GM12872 (cell line): ENCODE results near the gene MARVELD2.

Experiments used
- TF ChIP-seq, protein P1 (sequence below): IDR thresholded peaks from 3 replicates; pipeline ENCODE4 v1.5.1; 2011; ENCODE audit warnings: low read depth, mild to moderate bottlenecking, low read length, moderate library complexity; ENCODE audit not compliant: insufficient read depth

MARVELD2 gene

DNA sequence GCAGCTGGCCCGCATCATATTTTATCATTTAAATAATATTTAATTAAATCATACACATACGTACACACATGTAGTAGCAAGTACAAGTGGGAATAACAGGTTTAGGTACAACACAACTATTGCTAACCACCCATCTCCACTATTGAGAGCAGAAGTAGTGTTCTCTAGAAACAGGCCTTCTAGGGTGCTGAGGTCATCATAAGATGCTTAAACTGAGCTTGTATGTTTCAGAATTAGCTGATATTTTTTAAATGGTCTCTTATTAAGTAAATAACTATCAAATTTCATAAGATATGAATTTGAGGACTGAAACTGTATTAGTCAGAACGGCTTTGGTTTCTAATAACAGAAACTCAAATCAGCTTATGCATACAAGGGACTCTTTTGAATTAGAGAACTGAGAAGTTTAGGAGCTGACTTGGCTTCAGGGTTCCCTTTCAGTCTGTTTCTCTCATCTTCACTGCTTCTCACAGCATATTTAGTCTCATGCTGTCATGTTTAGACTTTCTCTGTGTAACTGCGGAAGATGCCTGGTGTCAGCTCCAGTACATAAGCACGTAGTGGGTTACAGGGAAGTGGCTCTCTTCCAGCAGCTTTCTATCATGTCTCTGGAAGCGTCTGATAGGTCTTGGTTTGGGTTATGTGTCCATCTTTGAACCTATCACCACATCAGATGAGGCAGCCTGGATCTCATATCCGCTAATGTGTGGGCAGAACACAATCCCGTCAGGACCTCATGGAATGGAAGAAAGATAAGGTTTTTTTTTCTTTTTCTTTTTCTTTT, 52.7 kb downstream of the MARVELD2 start:
- TF ChIP-seq, protein P1, sequence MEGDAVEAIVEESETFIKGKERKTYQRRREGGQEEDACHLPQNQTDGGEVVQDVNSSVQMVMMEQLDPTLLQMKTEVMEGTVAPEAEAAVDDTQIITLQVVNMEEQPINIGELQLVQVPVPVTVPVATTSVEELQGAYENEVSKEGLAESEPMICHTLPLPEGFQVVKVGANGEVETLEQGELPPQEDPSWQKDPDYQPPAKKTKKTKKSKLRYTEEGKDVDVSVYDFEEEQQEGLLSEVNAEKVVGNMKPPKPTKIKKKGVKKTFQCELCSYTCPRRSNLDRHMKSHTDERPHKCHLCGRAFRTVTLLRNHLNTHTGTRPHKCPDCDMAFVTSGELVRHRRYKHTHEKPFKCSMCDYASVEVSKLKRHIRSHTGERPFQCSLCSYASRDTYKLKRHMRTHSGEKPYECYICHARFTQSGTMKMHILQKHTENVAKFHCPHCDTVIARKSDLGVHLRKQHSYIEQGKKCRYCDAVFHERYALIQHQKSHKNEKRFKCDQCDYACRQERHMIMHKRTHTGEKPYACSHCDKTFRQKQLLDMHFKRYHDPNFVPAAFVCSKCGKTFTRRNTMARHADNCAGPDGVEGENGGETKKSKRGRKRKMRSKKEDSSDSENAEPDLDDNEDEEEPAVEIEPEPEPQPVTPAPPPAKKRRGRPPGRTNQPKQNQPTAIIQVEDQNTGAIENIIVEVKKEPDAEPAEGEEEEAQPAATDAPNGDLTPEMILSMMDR: no peak

DNA sequence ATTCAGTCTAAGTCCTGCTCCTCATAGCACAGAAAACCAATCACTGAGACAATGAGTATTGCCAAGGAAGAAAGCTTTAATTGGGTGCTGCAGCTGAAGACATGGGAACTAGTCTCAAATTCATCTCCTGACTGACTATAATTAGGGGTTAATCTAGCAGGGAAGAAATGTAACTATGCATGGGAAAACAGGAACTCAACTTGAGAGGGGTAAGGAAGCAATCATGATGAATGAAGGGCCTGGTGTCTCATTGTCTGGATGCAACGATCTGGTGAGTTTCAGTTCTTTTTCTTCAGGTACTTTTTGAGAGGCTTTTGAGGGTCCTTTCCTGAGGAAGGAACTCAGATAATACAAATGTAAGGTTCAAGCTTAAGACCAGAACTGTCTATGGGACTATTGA, 53.7 kb downstream of the MARVELD2 start:
- TF ChIP-seq, protein P1: no peak

DNA sequence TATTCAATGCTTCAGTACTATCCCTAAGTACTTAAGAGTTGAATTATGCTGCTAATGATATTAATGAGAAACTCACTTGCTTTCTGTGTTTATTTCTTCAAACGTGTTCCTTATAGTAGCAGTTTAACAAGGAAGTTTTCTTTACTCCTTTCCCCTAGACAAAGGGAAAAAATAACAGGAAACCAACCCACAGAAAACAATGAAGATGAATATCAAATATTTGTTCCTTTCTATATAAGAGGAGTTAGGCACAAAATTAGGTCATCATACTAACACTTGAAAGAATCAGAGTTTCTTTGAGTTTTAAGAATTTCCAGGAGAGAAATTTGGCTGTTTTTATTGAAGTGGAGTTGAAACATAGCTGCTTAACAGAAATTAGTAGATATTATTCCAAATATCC, 62.3 kb downstream of the MARVELD2 start:
- TF ChIP-seq, protein P1: no peak

DNA sequence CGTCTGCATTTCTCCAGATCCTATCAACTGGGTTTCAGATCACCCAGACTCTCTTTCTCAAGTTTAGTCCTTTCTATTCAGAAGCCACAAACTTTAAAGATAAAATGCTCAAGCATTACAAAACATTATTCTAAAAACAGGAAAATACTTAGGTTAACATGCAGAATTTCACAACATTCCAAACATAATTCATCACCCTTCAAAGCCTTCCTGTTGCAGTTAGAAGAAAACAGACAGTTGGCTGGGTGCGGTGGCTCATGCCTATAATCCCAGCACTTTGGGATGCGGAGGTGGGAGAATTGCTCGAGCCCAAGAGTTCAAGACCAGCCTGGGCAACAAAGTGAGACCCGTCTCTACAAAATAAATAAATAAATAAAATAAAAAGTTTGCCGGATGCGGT, 70.0 kb downstream of the MARVELD2 start:
- TF ChIP-seq, protein P1: no peak

- TF ChIP-seq, protein P1: no peak
Measured at GRCh38 chr5:69485471-69485870, 70.6 kb downstream of the MARVELD2 start.

GRCh38 chr5:69489246-69489645, 74.3 kb downstream of the MARVELD2 start:
- TF ChIP-seq, protein P1: no peak

GRCh38 chr5:69491027-69491426, 76.1 kb downstream of the MARVELD2 start:
- TF ChIP-seq, protein P1: no peak
